ENCODE measurements around the gene NSD1. TPM values are rescaled to one million over a fixed set of nuclear protein-coding genes. Genes with fewer than 3 reads are reported as not detected.

Gene NSD1
- total RNA-seq, 1 donor: 32.9 TPM

- DNase-seq (ENCODE audit: low read depth in 2 of 3, low spot score in 2 of 3): no peak
Observed at GRCh38 chr5:177097016-177097985, 36.3 kb upstream of the NSD1 start.

- no peak for DNase-seq (ENCODE audit: low read depth in 2 of 3, low spot score in 2 of 3)
Observed at GRCh38 chr5:177098120-177098469, 35.5 kb upstream of the NSD1 start.

GRCh38 chr5:177098470-177099141 lies 35.0 kb upstream of the NSD1 start:
- no peak for DNase-seq (ENCODE audit: low read depth in 2 of 3, low spot score in 2 of 3)

- no peak for DNase-seq (ENCODE audit: low read depth in 2 of 3, low spot score in 2 of 3)
Observed at GRCh38 chr5:177099422-177100093, 34.0 kb upstream of the NSD1 start.

- DNase-seq (ENCODE audit: low read depth in 2 of 3, low spot score in 2 of 3): no peak
Observed at GRCh38 chr5:177100714-177101121, 32.9 kb upstream of the NSD1 start.

- no peak for DNase-seq (ENCODE audit: low read depth in 2 of 3, low spot score in 2 of 3)
Observed at GRCh38 chr5:177103523-177104253, 29.9 kb upstream of the NSD1 start.

- DNase-seq (ENCODE audit: low read depth in 2 of 3, low spot score in 2 of 3): no peak
Observed at GRCh38 chr5:177105691-177106476, 27.7 kb upstream of the NSD1 start.

- no peak for DNase-seq (ENCODE audit: low read depth in 2 of 3, low spot score in 2 of 3)
Observed at GRCh38 chr5:177107159-177107558, 26.4 kb upstream of the NSD1 start.

GRCh38 chr5:177109810-177110209 lies 23.8 kb upstream of the NSD1 start:
- DNase-seq (ENCODE audit: low read depth in 2 of 3, low spot score in 2 of 3): no peak

- DNase-seq (ENCODE audit: low read depth in 2 of 3, low spot score in 2 of 3): peak in 2 of 3 donors; percentile 68 to 73
Observed at GRCh38 chr5:177111720-177112394, 21.7 kb upstream of the NSD1 start.

GRCh38 chr5:177112589-177113220 lies 20.9 kb upstream of the NSD1 start:
- no peak for DNase-seq (ENCODE audit: low read depth in 2 of 3, low spot score in 2 of 3)

GRCh38 chr5:177113566-177114424 lies 19.8 kb upstream of the NSD1 start:
- DNase-seq (ENCODE audit: low read depth in 2 of 3, low spot score in 2 of 3): peak; percentile 62 to 84 (median 70)

GRCh38 chr5:177116631-177117373 lies 16.8 kb upstream of the NSD1 start:
- DNase-seq (ENCODE audit: low read depth in 2 of 3, low spot score in 2 of 3): peak; percentile 53 to 82 (median 77)

GRCh38 chr5:177117441-177118045 lies 16.0 kb upstream of the NSD1 start:
- DNase-seq (ENCODE audit: low read depth in 2 of 3, low spot score in 2 of 3): no peak

GRCh38 chr5:177122566-177122965 lies 11.0 kb upstream of the NSD1 start:
- no peak for DNase-seq (ENCODE audit: low read depth in 2 of 3, low spot score in 2 of 3)

- DNase-seq (ENCODE audit: low read depth in 2 of 3, low spot score in 2 of 3): no peak
Observed at GRCh38 chr5:177123789-177124485, 9.6 kb upstream of the NSD1 start.

Measured in hematopoietic multipotent progenitor cell (in vitro differentiated cells).